GM18868 (cell line): ENCODE results near the gene ZNF157.

Experiments
- ATAC-seq: cut with Tn5 transposase; IDR thresholded peaks from one replicate; pipeline ENCODE4 v1.9.1; 2021; ENCODE audit warnings: mild to moderate bottlenecking, moderate library complexity; ENCODE audit not compliant: unreplicated experiment

ZNF157 gene

GRCh38 chrX:47446431-47446830, 76.1 kb downstream of the ZNF157 start:
- ATAC-seq = no peak

- no peak for ATAC-seq
Measured at GRCh38 chrX:47446971-47447370, 76.6 kb downstream of the ZNF157 start.

GRCh38 chrX:47447607-47448006, 77.2 kb downstream of the ZNF157 start:
- no peak for ATAC-seq

GRCh38 chrX:47448165-47448806, 77.9 kb downstream of the ZNF157 start:
- ATAC-seq = no peak

GRCh38 chrX:47452112-47452511, 81.7 kb downstream of the ZNF157 start:
- no peak for ATAC-seq

GRCh38 chrX:47456080-47456479, 85.7 kb downstream of the ZNF157 start:
- no peak for ATAC-seq

GRCh38 chrX:47458528-47458927, 88.2 kb downstream of the ZNF157 start:
- no peak for ATAC-seq

- no peak for ATAC-seq
Measured at GRCh38 chrX:47460561-47460960, 90.2 kb downstream of the ZNF157 start.
